Stimulated activated CD4-positive, alpha-beta T cell treated with anti-CD3 and anti-CD28 coated beads, TNF-alpha, amount 100 ng/mL, for 48 hours (primary cell): ENCODE data around the gene SNX27.
"Not testable (repeated sequence)": the region's sequence is repeated elsewhere in the genome, so short reads cannot be mapped to it uniquely, and the experiment has no call there.

Experiments used
- DNase-seq, 3 donors: peaks; one replicate each; pipeline ENCODE4 v3.0.0-alpha.2; 2020; ENCODE audit warnings: low read depth in 3 of 3

Gene SNX27

DNA sequence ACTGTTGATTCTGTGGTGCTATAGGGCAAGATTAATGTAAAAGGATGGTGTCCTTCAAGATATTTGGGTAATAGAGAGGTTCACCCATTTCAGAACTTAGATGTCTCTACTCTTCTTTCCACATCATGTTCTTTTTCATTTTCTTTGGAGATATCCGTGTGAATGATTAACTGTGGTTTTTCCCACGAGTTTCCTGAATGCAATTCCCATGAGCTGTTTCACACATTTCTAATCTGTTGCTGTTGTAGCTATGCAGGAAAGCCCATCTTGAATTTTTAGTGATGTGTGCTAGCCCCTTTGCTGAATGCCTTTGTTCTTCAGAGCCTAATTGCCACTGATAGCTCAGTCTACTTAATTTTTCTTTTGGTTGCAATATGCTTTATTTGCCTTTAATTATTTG, 27.6 kb downstream of the SNX27 start:
- no peak for DNase-seq

DNA sequence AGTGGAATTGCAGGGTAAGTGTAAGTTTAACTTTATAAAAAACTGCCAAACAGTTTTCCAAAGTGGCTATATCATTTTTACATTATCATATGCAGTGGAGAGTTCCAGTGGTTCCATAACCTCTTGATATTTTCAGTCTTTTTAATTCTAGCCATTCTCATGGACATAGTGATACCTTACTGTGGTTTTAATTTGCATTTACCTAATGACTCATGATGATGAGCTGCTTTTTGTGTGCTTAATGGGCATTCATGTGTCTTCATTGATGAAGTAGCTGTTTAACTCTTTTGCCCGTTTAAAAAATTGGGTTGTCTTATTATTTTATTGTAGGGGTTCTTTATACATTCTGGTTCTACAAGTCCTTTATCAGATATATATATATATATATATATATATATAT, 29.4 kb downstream of the SNX27 start:
- no peak for DNase-seq

GRCh38 chr1:151643085-151643484, 31.2 kb downstream of the SNX27 start:
- DNase-seq: not testable (repeated sequence)

DNA sequence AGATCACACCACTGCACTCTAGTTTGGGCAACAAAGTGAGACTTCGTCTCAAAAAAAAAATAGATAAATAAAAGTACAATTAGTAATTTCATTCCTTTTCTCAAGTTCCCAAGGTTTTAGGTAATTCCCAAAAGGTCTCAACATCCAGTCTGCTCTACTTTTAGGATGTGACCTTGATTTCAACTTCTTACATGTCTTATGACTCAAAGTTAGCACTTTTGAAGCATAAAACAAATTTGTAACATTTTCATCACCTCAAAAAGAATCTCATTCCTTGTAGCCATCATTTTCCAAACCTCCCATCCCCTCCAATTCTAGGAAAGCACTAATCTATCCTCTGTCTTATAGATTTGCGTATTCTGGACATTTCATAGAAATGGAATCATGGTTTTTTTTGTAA, 32.2 kb downstream of the SNX27 start:
- no peak for DNase-seq

DNA sequence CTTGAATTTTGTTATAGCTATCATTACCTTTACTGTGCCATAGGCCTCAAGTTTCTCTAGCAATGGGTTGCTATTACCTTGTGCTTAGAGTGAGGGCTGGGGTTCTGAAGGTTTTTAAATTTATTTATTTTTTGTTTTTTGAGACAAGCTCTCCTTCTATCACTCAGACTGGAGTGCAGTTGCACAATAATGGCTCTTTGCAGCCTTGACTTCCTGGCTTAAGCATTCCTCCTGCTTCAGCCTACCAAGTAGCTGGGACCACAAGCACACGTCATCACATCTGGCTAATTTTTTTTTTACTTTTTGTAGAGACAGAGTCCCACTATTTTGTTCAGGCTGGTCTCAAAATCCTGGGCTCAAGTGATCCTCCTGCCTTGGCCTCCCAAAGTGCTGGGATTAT, 41.5 kb downstream of the SNX27 start:
- DNase-seq: no peak

DNA sequence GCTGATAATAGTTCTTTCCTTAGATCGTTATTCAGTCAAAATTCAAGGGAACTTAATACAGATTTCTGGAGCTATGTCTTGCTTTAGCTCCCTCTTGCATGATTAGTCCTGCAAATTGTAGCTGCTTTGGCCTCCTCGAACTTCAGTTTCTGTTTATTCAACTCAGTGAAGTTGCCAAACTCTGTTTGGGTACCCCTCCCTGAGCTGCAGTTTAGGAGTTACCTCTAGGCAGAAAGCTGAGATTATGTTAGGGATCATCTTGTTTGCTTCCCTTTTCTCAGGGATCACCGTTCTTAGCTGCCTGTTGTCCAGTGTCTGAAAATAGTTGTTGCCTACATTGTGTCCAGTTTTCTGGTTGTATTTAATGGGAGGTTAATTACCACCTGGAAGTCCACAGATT, 43.5 kb downstream of the SNX27 start:
- no peak for DNase-seq

- DNase-seq: no peak
Measured at GRCh38 chr1:151661751-151662150, 49.9 kb downstream of the SNX27 start.

DNA sequence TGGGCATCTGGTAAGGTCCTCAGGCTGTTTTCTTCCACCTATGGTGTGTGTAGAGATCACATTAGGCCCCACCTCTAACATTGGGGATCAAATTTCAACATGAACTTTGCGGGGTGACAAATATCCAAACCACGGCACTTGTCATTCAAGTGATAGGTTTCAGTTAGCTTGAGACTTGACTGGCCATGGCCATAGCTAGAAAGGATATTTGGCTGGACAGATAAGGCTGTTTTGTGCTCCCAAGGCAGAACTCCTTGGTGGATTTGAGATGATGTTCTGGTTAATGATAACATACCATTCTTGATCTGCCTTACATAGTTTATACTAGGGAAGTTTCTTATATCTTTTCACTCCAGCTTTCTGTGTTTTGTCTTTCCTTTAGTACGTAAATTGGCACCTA, 56.2 kb downstream of the SNX27 start:
- no peak for DNase-seq

- DNase-seq: not testable (repeated sequence)
Measured at GRCh38 chr1:151670036-151670675, 58.3 kb downstream of the SNX27 start.

DNA sequence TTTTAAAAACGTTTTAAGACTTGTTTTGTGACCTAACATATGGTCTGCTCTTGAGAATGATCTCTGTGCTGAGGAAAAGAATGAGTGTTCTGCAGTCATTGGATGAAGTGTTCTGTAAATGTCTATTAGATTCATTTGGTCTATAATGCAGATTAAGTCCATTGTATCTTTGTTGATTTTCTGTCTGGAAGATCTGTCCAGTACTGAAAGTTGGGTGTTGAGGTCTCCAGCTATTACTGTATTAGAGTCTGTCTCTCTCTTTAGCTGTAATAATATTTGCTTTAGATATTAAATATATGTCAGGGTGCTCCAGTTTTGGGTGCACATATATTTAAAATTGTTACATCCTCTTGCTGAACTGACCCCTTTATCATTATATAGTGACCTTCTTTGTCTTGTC, 61.6 kb downstream of the SNX27 start:
- DNase-seq: no peak

DNA sequence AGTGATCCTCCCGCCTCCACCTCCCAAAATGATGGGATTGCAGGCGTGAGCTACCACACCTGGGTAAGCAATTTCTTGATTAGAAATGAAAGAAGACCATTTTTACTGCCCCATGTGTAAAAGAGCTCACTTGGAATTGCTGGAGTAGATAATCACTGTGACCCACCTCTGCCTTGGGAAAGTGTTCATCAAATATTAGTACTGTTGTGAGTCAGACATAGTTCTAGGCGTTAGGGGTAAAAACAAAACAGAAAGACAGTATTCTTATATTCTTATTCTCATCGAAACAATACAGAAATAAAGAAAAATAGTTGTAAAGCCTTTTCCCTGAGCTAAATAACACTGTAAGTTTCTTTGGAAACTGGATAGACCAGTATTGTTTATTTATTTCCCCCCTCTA, 68.5 kb downstream of the SNX27 start:
- no peak for DNase-seq

DNA sequence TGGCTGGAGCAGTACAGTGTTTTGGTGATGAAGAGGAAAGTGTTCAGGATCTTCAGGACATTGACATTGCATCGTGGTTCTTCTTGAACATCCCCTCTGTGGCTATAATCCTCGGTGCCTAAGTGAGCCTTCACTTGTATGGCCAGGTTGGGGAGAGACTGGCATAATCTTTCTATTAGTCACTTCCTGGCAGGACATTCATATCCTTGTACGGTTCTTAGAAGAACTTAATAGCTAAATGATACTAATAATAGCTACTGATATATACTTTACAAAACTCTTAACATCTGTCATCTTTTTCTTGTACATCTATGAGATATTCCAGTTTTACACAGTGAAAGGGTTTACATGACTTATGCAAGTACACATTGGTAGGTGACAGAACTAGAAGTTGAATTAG, 69.0 kb downstream of the SNX27 start:
- no peak for DNase-seq

- no peak for DNase-seq
Measured at GRCh38 chr1:151681923-151682322, 70.1 kb downstream of the SNX27 start.

DNA sequence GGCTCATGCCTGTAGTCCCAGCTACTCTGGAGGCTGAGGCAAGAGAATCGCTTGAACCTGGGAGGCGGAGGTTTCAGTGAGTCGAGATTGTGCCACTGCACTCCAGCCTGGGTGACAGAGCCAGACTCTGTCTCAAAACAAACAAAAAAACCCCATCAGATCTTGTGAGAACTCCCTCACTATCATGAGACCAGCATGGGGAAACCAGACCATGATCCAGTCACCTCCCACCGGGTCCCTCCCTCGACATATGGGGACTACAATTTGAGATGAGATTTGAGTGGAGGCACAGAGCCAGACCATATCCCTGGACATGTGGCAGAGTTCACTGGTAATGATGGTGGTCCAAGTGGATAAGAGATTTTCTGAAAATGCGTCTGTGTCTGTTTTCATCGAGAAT, 71.1 kb downstream of the SNX27 start:
- DNase-seq: not testable (repeated sequence)

GRCh38 chr1:151684128-151684527, 72.3 kb downstream of the SNX27 start:
- DNase-seq: no peak

DNA sequence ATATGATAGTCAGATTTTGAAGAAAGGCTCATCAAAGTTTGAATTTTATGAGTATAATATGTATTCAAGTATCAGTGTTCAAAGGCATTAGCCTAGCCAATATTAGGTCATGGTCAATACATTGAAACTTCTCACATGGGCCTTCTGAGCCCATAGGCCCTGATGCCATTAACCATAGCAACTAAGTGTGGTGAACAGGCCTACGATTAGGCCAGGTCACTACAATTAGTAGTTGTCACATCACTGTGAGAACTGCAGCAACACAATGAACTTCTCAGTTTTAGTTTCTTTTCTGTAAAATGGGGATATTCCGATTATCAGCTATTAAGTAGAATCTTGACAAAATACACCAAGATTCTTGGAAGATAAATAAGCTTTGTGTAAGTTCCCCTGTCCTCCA, 74.7 kb downstream of the SNX27 start:
- no peak for DNase-seq

DNA sequence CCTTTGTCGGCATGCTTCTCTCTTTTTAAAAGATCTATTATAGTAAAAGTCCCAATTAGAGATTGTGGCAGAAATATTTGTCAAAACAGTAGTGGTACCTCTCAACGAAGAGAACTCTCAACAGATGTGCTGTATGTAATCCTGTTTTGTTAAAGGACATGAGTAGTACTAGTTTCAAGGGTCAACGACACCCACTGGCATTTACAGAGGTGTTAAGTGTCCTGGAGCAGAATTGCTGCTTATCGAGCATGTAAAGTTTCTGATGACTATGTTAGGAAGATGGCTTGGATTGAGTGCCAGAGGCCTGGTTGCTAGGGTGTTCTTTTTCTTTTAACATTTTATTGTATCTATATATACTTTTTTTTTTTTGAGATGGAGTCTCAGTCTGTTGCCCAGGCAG, 77.6 kb downstream of the SNX27 start:
- DNase-seq: no peak

DNA sequence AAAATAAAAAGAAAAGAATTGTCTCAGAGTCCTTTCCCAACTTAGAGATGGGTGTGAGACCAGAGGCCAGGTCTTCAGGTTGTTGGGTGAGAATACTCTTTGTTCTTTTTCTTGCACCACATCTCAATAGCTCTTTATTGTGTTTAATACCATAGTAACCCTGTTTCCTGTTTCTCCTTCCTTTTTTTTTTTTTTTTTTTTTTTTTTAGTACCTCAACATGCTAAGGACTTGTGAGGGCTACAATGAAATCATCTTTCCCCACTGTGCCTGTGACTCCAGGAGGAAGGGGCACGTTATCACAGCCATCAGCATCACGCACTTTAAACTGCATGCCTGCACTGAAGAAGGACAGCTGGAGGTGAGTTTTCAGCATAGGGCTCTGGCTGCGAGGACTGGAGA, 80.4 kb downstream of the SNX27 start:
- no peak for DNase-seq

GRCh38 chr1:151693057-151693651, 81.3 kb downstream of the SNX27 start:
- DNase-seq: no peak

GRCh38 chr1:151701515-151701914, 89.7 kb downstream of the SNX27 start:
- DNase-seq: no peak

- DNase-seq: no peak
Measured at GRCh38 chr1:151702936-151703335, 91.1 kb downstream of the SNX27 start.

GRCh38 chr1:151703813-151704212, 92.0 kb downstream of the SNX27 start:
- no peak for DNase-seq

DNA sequence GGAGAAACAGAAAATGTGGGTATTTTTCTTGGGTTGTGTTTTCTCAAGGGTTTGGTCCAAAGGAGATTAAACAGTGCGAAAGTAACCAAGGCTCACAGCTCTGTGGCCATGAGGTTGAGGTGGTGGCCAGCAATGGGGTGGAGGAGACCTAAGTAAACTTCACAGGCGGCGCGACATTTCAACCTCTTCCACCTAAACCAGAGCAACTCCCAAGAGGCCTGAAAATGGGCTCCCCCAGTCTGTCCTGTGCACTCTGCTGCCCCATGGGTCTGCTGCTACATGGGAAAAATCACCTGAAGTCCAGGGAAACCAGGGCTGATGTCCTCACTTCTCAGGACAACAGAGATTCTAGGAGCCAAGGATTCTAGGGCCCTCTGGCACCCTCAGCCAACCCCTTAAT, 92.4 kb downstream of the SNX27 start:
- DNase-seq: no peak

GRCh38 chr1:151705146-151705545, 93.3 kb downstream of the SNX27 start:
- DNase-seq: no peak
